IPS DF 6.9 (cell line): Measurements from ENCODE around the gene HELB.

Experiments
- DNase-seq: peaks from one replicate; pipeline ENCODE4 v3.0.0-alpha.2; 2013; ENCODE audit warnings: low read depth, low spot score
- H3K27ac ChIP-seq: one replicate; pipeline ENCODE4 v1.5.1; 2013; ENCODE audit warnings: low read length, control low read depth
- H3K27me3 ChIP-seq: 2 replicates; pipeline ENCODE4 v1.6.1; 2013; ENCODE audit warnings: mild to moderate bottlenecking, low read length; ENCODE audit not compliant: control insufficient read depth, insufficient read depth
- H3K36me3 ChIP-seq: 2 replicates; pipeline ENCODE4 v1.6.1; 2013; ENCODE audit warnings: low read length; ENCODE audit not compliant: control insufficient read depth, insufficient read depth
- H3K4me1 ChIP-seq: 2 replicates; pipeline ENCODE4 v1.6.1; 2013; ENCODE audit warnings: low read length; ENCODE audit not compliant: control insufficient read depth, insufficient read depth
- H3K4me3 ChIP-seq: 2 replicates; pipeline ENCODE4 v1.5.1; 2013; ENCODE audit warnings: mild to moderate bottlenecking, low read length
- H3K9me3 ChIP-seq: 2 replicates; pipeline ENCODE4 v1.6.1; 2013; ENCODE audit warnings: low read length, inconsistent platforms; ENCODE audit not compliant: control insufficient read depth, insufficient read depth
- WGBS: extraction: QIAGEN DNeasy Blood & Tissue Kit; methylation state at CpG from one replicate; pipeline ENCODE4 v1.1.7; 2013; ENCODE audit warnings: mixed read lengths, missing lambda C conversion rate; ENCODE audit not compliant: insufficient read length, insufficient coverage; 5-methylcytosine and 5-hydroxymethylcytosine counted together

Gene HELB

DNA sequence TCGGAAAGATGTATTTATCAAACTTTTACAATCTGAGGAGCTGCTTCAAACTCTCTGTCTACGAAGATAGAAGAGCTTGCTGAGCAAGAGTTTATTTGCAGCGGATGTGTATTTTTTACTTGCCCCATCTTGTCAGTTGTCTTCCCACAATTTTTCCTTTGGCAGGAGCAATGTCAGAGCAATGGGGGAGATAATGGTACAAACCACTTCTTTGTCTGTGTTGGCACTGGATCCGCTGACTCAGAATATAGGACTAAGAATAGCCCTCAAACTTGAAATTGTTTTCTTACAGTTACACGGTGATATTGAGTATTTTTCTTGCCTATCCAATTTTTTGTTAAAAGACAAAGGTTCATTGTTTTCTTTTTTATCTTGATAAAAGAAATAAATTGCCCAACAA is 27.6 kb downstream of the HELB start:
- H3K36me3 ChIP-seq: no peaks in the 10 kb centered on the region
- no peak overlapping the region for H3K27ac ChIP-seq
- no peak for DNase-seq
- no peaks in the 10 kb centered on the region for H3K9me3 ChIP-seq
- H3K4me1 ChIP-seq: no peaks in the 10 kb centered on the region
- no peaks in the 10 kb centered on the region for H3K27me3 ChIP-seq
- no peak overlapping the region for H3K4me3 ChIP-seq
- no CpG with 5 or more reads among the region's 5 CpGs for WGBS

DNA sequence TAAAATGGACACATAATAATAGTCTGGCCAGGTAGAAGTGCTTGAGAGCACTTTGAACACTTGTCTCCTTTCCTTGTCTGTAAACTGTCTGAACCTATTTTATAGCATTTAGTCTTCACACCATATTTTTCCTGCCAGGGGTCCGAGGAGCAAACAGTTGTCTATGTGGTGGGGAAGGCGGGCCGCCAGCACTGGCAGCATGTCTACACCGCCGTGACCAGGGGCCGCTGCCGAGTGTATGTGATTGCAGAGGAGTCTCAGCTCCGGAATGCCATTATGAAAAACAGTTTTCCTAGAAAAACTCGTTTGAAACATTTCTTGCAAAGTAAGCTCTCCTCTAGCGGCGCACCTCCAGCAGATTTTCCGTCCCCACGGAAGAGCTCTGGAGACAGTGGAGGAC is 28.7 kb downstream of the HELB start:
- no CpG with 5 or more reads among the region's 13 CpGs for WGBS
- DNase-seq: no peak

DNA sequence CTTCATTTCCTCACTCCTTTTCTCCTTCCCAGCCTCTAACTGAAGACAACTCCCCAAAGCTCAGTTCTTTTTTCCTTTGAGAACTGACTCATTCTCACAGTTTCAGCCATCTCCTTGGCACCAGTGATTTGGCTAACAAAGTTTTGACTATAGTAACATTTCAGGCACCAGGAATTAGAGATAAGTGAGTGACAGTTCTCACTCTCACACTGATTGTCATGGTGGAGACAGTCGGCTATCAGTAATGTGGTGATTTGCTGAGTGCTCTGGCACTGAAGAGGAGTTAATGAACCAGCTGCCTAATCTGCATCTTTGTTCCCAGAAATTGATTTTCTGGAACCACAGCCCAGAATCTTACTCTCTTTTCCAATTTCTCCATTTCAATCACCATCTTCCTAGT is 29.5 kb downstream of the HELB start:
- Histone ChIP-seq H3K4me1 (no peaks in the 10 kb centered on the region), H3K4me3 (no peak overlapping the region), H3K9me3 (no peaks in the 10 kb centered on the region), H3K27ac (no peak overlapping the region), H3K36me3 (no peaks in the 10 kb centered on the region), H3K27me3 (no peaks in the 10 kb centered on the region)
- DNase-seq: no peak
- no CpG with 5 or more reads among the region's 1 CpG for WGBS

More for the DNA sequence above, 28.7 kb downstream of the HELB start:
- no peaks in the 10 kb centered on the region for H3K36me3 ChIP-seq
- no peaks in the 10 kb centered on the region for H3K9me3 ChIP-seq
- H3K4me1 ChIP-seq: no peaks in the 10 kb centered on the region
- no peak overlapping the region for H3K4me3 ChIP-seq
- H3K27ac ChIP-seq: no peak overlapping the region
- no peaks in the 10 kb centered on the region for H3K27me3 ChIP-seq

DNA sequence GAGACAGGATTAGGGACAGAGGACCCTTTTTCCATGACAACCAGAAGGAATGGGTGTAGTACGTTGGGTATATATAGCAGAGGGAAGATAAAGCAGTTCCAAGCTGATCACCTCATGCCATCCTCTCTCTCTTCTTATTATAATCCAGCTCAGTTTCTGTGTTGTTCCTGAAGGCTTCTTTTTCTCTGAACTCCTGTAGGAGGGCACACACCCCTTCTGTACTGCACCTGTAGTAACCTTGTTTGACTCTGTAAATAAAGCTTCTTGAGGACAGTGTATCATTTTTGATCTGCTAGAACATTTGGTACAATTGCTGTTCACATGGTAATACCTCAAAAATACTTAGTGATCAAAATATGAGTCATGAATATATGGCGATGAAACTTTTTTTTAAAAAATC is 33.5 kb downstream of the HELB start:
- WGBS: no CpG with 5 or more reads among the region's 2 CpGs
- Histone ChIP-seq H3K27me3 (no peaks in the 10 kb centered on the region), H3K4me1 (no peaks in the 10 kb centered on the region), H3K27ac (no peak overlapping the region), H3K4me3 (no peak overlapping the region), H3K36me3 (no peaks in the 10 kb centered on the region), H3K9me3 (no peaks in the 10 kb centered on the region)
- no peak for DNase-seq

DNA sequence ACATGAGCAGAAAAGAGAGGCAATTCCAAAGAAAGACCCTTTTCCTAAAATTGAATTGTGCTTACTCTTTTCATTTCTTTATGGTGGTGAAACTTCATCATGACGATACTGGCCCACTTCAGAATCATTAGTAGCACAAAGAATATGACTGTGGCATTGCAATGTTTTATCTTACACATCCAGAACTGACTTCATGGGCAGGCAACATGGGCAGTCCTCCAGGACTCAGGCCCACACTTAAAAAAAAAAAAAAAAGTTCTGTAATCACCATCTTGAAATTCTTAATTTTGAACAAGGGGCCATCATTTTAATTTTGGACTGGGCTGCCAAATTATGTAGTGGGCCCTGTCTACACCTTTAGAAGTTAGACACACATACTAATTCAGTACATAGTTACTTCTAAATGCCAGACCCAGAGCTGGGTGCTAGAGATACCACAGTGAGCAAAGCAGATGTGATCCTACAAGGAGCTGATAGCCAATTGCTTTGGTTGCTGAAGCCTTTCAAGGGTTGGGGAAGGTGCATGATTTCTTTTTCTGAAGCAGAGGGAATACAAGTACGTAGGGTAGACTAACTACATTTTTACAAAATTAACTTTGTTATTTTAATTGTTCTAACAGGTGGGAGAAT is 35.2 kb downstream of the HELB start:
- no peaks in the 10 kb centered on the region for H3K4me1 ChIP-seq
- no peak overlapping the region for H3K27ac ChIP-seq
- WGBS: no CpG with 5 or more reads among the region's 2 CpGs
- peaks cover 5% of the 10 kb centered on the region; the same call in 1 of the 2 replicates for H3K36me3 ChIP-seq
- H3K27me3 ChIP-seq: no peaks in the 10 kb centered on the region
- H3K4me3 ChIP-seq: no peak overlapping the region
- no peak for DNase-seq
- H3K9me3 ChIP-seq: peaks cover 4% of the 10 kb centered on the region

DNA sequence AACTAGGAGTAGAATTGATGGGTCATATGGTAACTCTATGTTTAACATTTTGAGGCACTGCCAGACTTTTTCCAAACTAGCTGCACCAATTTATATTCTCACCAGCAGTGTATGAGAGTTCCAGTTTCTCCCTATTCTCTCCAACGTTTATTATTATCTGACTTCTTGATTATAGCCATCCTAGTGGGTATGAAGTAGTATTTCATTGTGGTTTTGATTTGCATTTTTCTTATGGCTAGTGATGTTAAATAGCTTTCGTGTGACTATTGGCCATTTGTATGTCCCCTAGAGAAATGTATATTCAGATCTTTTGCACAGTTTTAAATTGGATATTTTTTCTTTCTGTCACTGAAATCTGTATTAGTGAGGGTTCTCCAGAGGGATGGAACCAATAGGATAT is 37.8 kb downstream of the HELB start:
- H3K4me1 ChIP-seq: no peaks in the 10 kb centered on the region
- DNase-seq: no peak
- no CpG with 5 or more reads among the region's 2 CpGs for WGBS
- no peak overlapping the region for H3K4me3 ChIP-seq
- peaks cover 5% of the 10 kb centered on the region; the same call in 1 of the 2 replicates for H3K36me3 ChIP-seq
- H3K9me3 ChIP-seq: peaks cover 4% of the 10 kb centered on the region
- H3K27me3 ChIP-seq: no peaks in the 10 kb centered on the region
- H3K27ac ChIP-seq: no peak overlapping the region

DNA sequence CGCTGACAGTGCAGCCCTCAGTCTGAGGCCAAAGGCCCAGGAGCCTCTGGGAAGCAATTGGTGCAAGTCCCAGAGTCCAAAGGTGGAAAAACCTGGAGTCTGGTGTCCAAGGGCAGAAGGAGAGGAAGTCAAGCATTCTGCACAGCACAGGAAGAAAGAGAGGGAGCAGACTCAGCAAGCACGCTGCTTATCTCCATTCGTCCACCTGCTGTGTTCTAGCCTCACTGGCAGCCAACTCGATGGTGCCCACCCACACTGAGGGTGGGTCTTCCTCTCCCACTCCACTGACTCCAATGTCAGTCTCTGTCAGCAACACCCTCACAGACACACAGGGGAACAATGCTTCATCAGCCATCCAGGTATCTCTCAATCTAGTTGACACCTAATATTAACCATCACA is 38.8 kb downstream of the HELB start:
- Histone ChIP-seq H3K27me3 (no peaks in the 10 kb centered on the region), H3K4me3 (no peak overlapping the region), H3K4me1 (no peaks in the 10 kb centered on the region), H3K27ac (no peak overlapping the region), H3K9me3 (peaks cover 4% of the 10 kb centered on the region), H3K36me3 (peaks cover 5% of the 10 kb centered on the region; the same call in 1 of the 2 replicates)
- no CpG with 5 or more reads among the region's 4 CpGs for WGBS
- no peak for DNase-seq

DNA sequence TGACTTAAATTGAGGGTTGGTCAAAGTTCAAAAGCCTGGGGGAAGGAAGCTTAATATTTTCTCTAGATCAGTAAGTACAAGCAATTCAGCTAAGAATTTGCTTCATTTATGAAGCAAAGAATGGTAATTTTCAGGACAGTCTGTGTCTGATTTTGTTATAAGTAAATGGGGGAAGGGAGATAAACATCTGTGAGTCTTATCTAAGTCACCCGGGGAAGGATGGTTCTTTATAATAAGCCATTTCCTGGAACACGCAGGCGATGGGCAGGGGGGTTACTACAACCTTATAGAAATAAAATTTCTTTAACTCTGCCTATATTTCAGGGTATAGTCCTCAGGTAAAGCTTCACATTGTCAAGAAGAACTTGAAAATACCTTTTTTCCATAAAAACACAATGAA is 42.9 kb downstream of the HELB start:
- Histone ChIP-seq H3K27ac (no peak overlapping the region), H3K36me3 (peaks cover 5% of the 10 kb centered on the region; the same call in 1 of the 2 replicates), H3K9me3 (peaks cover 4% of the 10 kb centered on the region), H3K4me3 (no peak overlapping the region), H3K4me1 (no peaks in the 10 kb centered on the region), H3K27me3 (no peaks in the 10 kb centered on the region)
- no CpG with 5 or more reads among the region's 3 CpGs for WGBS
- no peak for DNase-seq

DNA sequence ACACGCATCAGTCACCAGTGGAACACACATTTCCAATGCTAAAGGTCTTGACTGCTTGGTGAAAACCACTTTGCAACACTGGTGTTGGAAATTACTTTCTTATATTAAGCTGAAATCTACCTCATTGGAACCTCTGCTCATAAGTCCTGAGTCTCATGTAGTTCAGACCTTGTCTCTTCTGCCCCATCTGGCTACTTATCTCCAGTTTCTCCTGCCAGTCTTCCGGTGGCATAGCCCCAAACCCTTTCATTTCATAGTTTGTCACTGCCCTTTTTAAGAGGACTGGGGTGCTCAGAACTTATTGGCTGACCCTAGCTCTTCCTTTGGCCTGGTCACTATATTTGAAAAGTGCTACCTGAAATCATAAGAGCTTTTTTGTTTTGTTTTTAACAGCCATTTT is 43.7 kb downstream of the HELB start:
- Histone ChIP-seq H3K4me3 (no peak overlapping the region), H3K27me3 (no peaks in the 10 kb centered on the region), H3K27ac (no peak overlapping the region), H3K4me1 (no peaks in the 10 kb centered on the region), H3K36me3 (peaks cover 4% of the 10 kb centered on the region; the same call in 1 of the 2 replicates), H3K9me3 (peaks cover 3% of the 10 kb centered on the region)
- no peak for DNase-seq
- no CpG with 5 or more reads among the region's 2 CpGs for WGBS

DNA sequence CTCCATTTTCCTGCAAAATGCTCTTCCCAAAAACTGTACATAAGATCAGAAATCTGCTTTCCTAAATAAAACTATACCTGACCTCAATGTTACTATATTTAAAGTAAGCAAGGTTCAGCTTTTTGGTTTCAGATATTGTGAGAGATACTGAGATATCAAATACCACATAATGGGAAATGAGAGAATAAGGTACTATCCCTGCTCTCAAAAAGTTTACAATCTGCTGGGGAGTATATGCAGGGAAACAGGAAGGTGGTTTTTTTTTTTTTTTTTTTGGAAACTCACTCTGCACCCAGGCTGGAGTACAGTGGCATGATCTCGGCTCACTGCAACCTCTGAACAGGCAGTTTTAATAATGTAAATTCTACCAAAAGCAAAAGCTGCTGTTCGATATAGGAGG is 49.0 kb downstream of the HELB start:
- no peaks in the 10 kb centered on the region for H3K9me3 ChIP-seq
- H3K36me3 ChIP-seq: no peaks in the 10 kb centered on the region
- H3K4me3 ChIP-seq: no peak overlapping the region
- H3K27ac ChIP-seq: no peak overlapping the region
- H3K4me1 ChIP-seq: no peaks in the 10 kb centered on the region; the same call in 1 of the 2 replicates
- WGBS: no CpG with 5 or more reads among the region's 2 CpGs
- no peak for DNase-seq
- H3K27me3 ChIP-seq: no peaks in the 10 kb centered on the region

DNA sequence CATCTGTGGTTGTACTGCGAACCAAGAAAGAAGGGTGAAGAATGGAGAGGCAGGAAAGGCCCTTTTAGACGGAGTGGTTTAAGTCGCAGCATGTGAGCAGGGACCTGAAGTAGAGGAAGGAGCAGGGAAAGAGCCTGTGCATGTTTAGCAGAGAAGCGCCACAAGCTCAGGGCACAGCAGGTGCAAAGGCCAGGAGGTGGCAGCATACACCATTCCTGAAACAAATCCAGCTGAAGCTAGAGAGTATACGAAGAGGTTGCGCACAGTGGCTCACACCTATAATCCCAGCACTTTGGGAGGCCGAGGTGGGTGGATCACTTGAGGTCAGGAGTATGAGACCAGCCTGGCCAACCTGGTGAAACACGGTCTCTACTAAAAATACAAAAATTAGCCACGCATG is 49.9 kb downstream of the HELB start:
- peak; percentile 67 for DNase-seq
- H3K4me3 ChIP-seq: no peak overlapping the region
- WGBS: no CpG with 5 or more reads among the region's 9 CpGs

More for the DNA sequence above, 49.9 kb downstream of the HELB start:
- no peaks in the 10 kb centered on the region; the same call in 1 of the 2 replicates for H3K4me1 ChIP-seq
- H3K9me3 ChIP-seq: no peaks in the 10 kb centered on the region
- no peaks in the 10 kb centered on the region for H3K27me3 ChIP-seq
- no peak overlapping the region for H3K27ac ChIP-seq
- H3K36me3 ChIP-seq: no peaks in the 10 kb centered on the region
